ENCODE results near the gene POLE3. TPM values are rescaled to one million over a fixed set of nuclear protein-coding genes. Genes with fewer than 3 reads are reported as not detected.
"Not testable (repeated sequence)": the region's sequence is repeated elsewhere in the genome, so short reads cannot be mapped to it uniquely, and the experiment has no call there.

POLE3 gene
- total RNA-seq, 1 donor = 30.8 TPM

GRCh38 chr9:113368982-113369854, 41.3 kb downstream of the POLE3 start:
- Histone ChIP-seq H3K4me3 (ENCODE audit: insufficient read depth, low read length) (no peak overlapping the region), H3K36me3 (ENCODE audit: insufficient read depth, low read length) (peaks cover 1% of the 10 kb centered on the region), H2AFZ (ENCODE audit: low read length) (no peak overlapping the region), H3K27ac (ENCODE audit: low read depth, low read length) (no peak overlapping the region), H3K27me3 (ENCODE audit: insufficient read depth, low read length) (no peaks in the 10 kb centered on the region), H3K4me1 (ENCODE audit: insufficient read depth, low read length) (no peaks in the 10 kb centered on the region), H4K20me1 (ENCODE audit: insufficient read depth, low read length) (no peaks in the 10 kb centered on the region), H3K79me2 (ENCODE audit: insufficient read depth, low read length) (no peaks in the 10 kb centered on the region), H3K4me2 (ENCODE audit: insufficient read depth, low read length) (no peak overlapping the region), H3K9me3 (ENCODE audit: low read depth, low read length) (no peaks in the 10 kb centered on the region)
- TF ChIP-seq CTCF (IDR thresholded peaks at IDR 0.05; ENCODE audit: extremely low read depth, low read depth, low read length) = no peak
- DNase-seq (ENCODE audit: insufficient read length, low spot score, missing footprints) = no peak

GRCh38 chr9:113368348-113368981, 42.0 kb downstream of the POLE3 start:
- no peak overlapping the region for H2AFZ ChIP-seq (ENCODE audit: low read length)
- TF ChIP-seq CTCF (IDR thresholded peaks at IDR 0.05; ENCODE audit: extremely low read depth, low read depth, low read length) = no peak
- H3K4me2 ChIP-seq (ENCODE audit: insufficient read depth, low read length) = no peak overlapping the region
- H3K27ac ChIP-seq (ENCODE audit: low read depth, low read length) = no peak overlapping the region
- H3K4me1 ChIP-seq (ENCODE audit: insufficient read depth, low read length) = no peaks in the 10 kb centered on the region
- H3K9me3 ChIP-seq (ENCODE audit: low read depth, low read length) = no peaks in the 10 kb centered on the region
- H3K79me2 ChIP-seq (ENCODE audit: insufficient read depth, low read length) = no peaks in the 10 kb centered on the region
- no peaks in the 10 kb centered on the region for H3K27me3 ChIP-seq (ENCODE audit: insufficient read depth, low read length)
- H3K4me3 ChIP-seq (ENCODE audit: insufficient read depth, low read length) = no peak overlapping the region
- DNase-seq (ENCODE audit: insufficient read length, low spot score, missing footprints) = no peak
- H4K20me1 ChIP-seq (ENCODE audit: insufficient read depth, low read length) = no peaks in the 10 kb centered on the region
- H3K36me3 ChIP-seq (ENCODE audit: insufficient read depth, low read length) = no peaks in the 10 kb centered on the region

- not testable (repeated sequence) for H3K36me3 ChIP-seq (ENCODE audit: insufficient read depth, low read length); H3K4me1 ChIP-seq (ENCODE audit: insufficient read depth, low read length); H3K27ac ChIP-seq (ENCODE audit: low read depth, low read length); H3K4me3 ChIP-seq (ENCODE audit: insufficient read depth, low read length); H2AFZ ChIP-seq (ENCODE audit: low read length); H3K4me2 ChIP-seq (ENCODE audit: insufficient read depth, low read length); H4K20me1 ChIP-seq (ENCODE audit: insufficient read depth, low read length); H3K27me3 ChIP-seq (ENCODE audit: insufficient read depth, low read length); DNase-seq (ENCODE audit: insufficient read length, low spot score, missing footprints); H3K9me3 ChIP-seq (ENCODE audit: low read depth, low read length); H3K79me2 ChIP-seq (ENCODE audit: insufficient read depth, low read length)
Observed at GRCh38 chr9:113365652-113366051, 44.8 kb downstream of the POLE3 start.

GRCh38 chr9:113364951-113365350, 45.5 kb downstream of the POLE3 start:
- Histone ChIP-seq H3K4me2 (ENCODE audit: insufficient read depth, low read length) (no peak overlapping the region), H3K27ac (ENCODE audit: low read depth, low read length) (no peak overlapping the region), H3K27me3 (ENCODE audit: insufficient read depth, low read length) (peaks cover 7% of the 10 kb centered on the region), H4K20me1 (ENCODE audit: insufficient read depth, low read length) (no peaks in the 10 kb centered on the region), H3K4me1 (ENCODE audit: insufficient read depth, low read length) (peaks cover 3% of the 10 kb centered on the region), H3K79me2 (ENCODE audit: insufficient read depth, low read length) (no peaks in the 10 kb centered on the region), H3K4me3 (ENCODE audit: insufficient read depth, low read length) (no peak overlapping the region), H3K36me3 (ENCODE audit: insufficient read depth, low read length) (no peaks in the 10 kb centered on the region), H3K9me3 (ENCODE audit: low read depth, low read length) (no peaks in the 10 kb centered on the region), H2AFZ (ENCODE audit: low read length) (no peak overlapping the region)
- TF ChIP-seq CTCF (IDR thresholded peaks at IDR 0.05; ENCODE audit: extremely low read depth, low read depth, low read length) = no peak
- no peak for DNase-seq (ENCODE audit: insufficient read length, low spot score, missing footprints)
